SK-N-SH treated with all-trans-retinoic acid at 6 μM for 48 hours (cell line): Measurements from ENCODE around the gene PRKACA.

ENCODE experiments used
- OSR1 ChIP-seq: fragments of 250-450 bp; sonication (Bioruptor Pico); IDR thresholded peaks from 2 replicates; pipeline ENCODE4 v1.8.0; 2022; ENCODE audit warnings: moderate library complexity, mild to moderate bottlenecking, inconsistent platforms
- TSHZ2 ChIP-seq: fragments of 250-450 bp; sonication (Bioruptor Pico); IDR thresholded peaks from 2 replicates; pipeline ENCODE4 v1.5.0; 2020; ENCODE audit warnings: mild to moderate bottlenecking, moderate library complexity
- ZC3H10 ChIP-seq: fragments of 250-450 bp; sonication (Bioruptor Pico); IDR thresholded peaks from 2 replicates; pipeline ENCODE4 v1.5.1; 2021; ENCODE audit warnings: mild to moderate bottlenecking, moderate library complexity

GRCh38 chr19:14149509-14149994 lies 32.0 kb upstream of the PRKACA start:
- TF ChIP-seq ZC3H10 (CRISPR knock-in tag) (no peak), TSHZ2 (CRISPR knock-in tag) (no peak), OSR1 (no peak)
